SIG-M5 treated with dmso at 0.1 percent for 504 hours (cell line): ENCODE data around the gene GLIPR1.
"Not testable (repeated sequence)": the region's sequence is repeated elsewhere in the genome, so short reads cannot be mapped to it uniquely, and the experiment has no call there.

Experiments
- DNase-seq: peaks from one replicate; lab custom pipeline; 2025; ENCODE audit not compliant: unreplicated experiment; lab: John Stamatoyannopoulos, UW

GLIPR1 gene

GRCh38 chr12:75480469-75480949 is at the start of gene GLIPR1:
Gene GLIPR1, plus strand, starts transcription at chr12:75480755. Its CDS starts 126 bp downstream, at chr12:75480881.
- peak; percentile 98 for DNase-seq

GRCh38 chr12:75432924-75433323 is 47.6 kb upstream of the GLIPR1 start:
- DNase-seq, result no peak

- DNase-seq, result peak; percentile 70
Measured at GRCh38 chr12:75437564-75437963, 43.0 kb upstream of the GLIPR1 start.

GRCh38 chr12:75438059-75438754 is 42.3 kb upstream of the GLIPR1 start:
- DNase-seq, result no peak

GRCh38 chr12:75439048-75439447 is 41.5 kb upstream of the GLIPR1 start:
- DNase-seq, result no peak

- no peak for DNase-seq
Measured at GRCh38 chr12:75439930-75440329, 40.6 kb upstream of the GLIPR1 start.

GRCh38 chr12:75441687-75442449 is 38.7 kb upstream of the GLIPR1 start:
- not testable (repeated sequence) for DNase-seq

- not testable (repeated sequence) for DNase-seq
Measured at GRCh38 chr12:75442454-75442853, 38.1 kb upstream of the GLIPR1 start.

- DNase-seq, result no peak
Measured at GRCh38 chr12:75443709-75444108, 36.8 kb upstream of the GLIPR1 start.

GRCh38 chr12:75444429-75445136 is 36.0 kb upstream of the GLIPR1 start:
- DNase-seq, result no peak

- not testable (repeated sequence) for DNase-seq
Measured at GRCh38 chr12:75445137-75445507, 35.4 kb upstream of the GLIPR1 start.

- no peak for DNase-seq
Measured at GRCh38 chr12:75446857-75447256, 33.7 kb upstream of the GLIPR1 start.

- no peak for DNase-seq
Measured at GRCh38 chr12:75447691-75448393, 32.7 kb upstream of the GLIPR1 start.

GRCh38 chr12:75452675-75453330 is 27.8 kb upstream of the GLIPR1 start:
- no peak for DNase-seq

GRCh38 chr12:75455839-75456238 is 24.7 kb upstream of the GLIPR1 start:
- DNase-seq, result no peak

- DNase-seq, result peak; percentile 23
Measured at GRCh38 chr12:75457191-75457590, 23.4 kb upstream of the GLIPR1 start.

GRCh38 chr12:75457866-75458265 is 22.7 kb upstream of the GLIPR1 start:
- DNase-seq, result not testable (repeated sequence)

GRCh38 chr12:75459755-75460154 is 20.8 kb upstream of the GLIPR1 start:
- no peak for DNase-seq

GRCh38 chr12:75460204-75460603 is 20.4 kb upstream of the GLIPR1 start:
- DNase-seq, result no peak
